T-helper 1 cell treated with Interleukin-12 subunit alpha and Interleukin-12 subunit beta and Interleukin-4 antibody, amounts not matched to agents 30 μg/mL and 1 μg/mL, for 36 hours (primary cell): ENCODE results near the gene SF1.

Experiments
- H3K27ac Mint-ChIP-seq: one replicate; pipeline ENCODE4 v1.8.0; 2021; ENCODE audit warnings: mild to moderate bottlenecking, mixed read lengths
- H3K27me3 Mint-ChIP-seq: one replicate; pipeline ENCODE4 v1.8.0; 2021; ENCODE audit warnings: low read depth, mixed read lengths
- H3K36me3 Mint-ChIP-seq: one replicate; pipeline ENCODE4 v1.8.0; 2021; ENCODE audit warnings: low read depth, mixed read lengths
- H3K4me1 Mint-ChIP-seq: one replicate; pipeline ENCODE4 v1.8.0; 2021; ENCODE audit warnings: low read depth, mixed read lengths
- H3K4me3 Mint-ChIP-seq: one replicate; pipeline ENCODE4 v1.8.0; 2021; ENCODE audit warnings: mild to moderate bottlenecking, moderate library complexity, mixed read lengths
- H3K9me3 Mint-ChIP-seq: one replicate; pipeline ENCODE4 v1.8.0; 2021; ENCODE audit warnings: mixed read lengths

Gene SF1

DNA sequence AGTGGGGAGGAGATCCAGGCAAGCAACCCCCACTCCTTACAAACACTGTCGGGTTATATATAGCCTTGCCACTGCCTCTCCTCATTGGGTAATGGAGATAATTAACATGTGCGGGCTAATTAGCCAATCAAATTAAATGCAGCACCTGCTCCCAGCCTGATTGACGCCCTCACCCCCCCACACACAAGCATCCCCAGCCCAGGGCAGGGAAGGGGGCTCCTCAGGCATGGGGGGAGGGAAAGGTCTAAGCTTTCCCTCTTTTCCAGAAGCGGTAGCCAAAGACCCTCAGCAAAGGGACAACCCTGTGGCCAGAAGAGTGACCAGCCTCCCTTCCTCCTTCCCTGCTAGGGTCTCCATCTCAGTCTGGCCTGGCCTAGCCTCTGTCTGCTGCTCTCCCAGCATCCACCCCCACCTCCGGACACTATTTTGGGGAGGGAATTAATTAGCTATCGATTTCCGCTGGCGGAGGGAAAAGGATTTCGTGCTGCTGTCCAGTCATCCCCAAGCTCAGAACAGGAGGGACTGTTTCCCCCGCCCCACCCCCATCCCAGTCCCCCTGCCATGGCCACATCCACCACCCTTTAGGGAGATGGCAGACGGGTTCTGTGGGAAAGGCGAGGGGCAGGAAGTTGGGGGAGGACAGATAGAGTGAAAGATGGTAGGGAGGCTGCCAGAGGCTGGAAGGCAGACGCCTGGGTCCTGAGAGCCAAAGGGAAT is 62.4 kb downstream of the SF1 start:
- H3K4me1 Mint-ChIP-seq, result peaks cover 9% of the 10 kb centered on the region
- peaks cover 79% of the 10 kb centered on the region for H3K27me3 Mint-ChIP-seq
- H3K36me3 Mint-ChIP-seq, result no peaks in the 10 kb centered on the region
- H3K27ac Mint-ChIP-seq, result no peak overlapping the region
- H3K4me3 Mint-ChIP-seq, result no peak overlapping the region
- no peaks in the 10 kb centered on the region for H3K9me3 Mint-ChIP-seq

GRCh38 chr11:64715110-64715509 is 63.2 kb downstream of the SF1 start:
- Mint-ChIP-seq H3K4me3 (no peak overlapping the region), H3K9me3 (no peaks in the 10 kb centered on the region), H3K27ac (no peak overlapping the region), H3K4me1 (peaks cover 9% of the 10 kb centered on the region), H3K27me3 (peaks cover 79% of the 10 kb centered on the region), H3K36me3 (no peaks in the 10 kb centered on the region)

- Mint-ChIP-seq H3K9me3 (no peaks in the 10 kb centered on the region), H3K36me3 (no peaks in the 10 kb centered on the region), H3K4me3 (no peak overlapping the region), H3K4me1 (peaks cover 9% of the 10 kb centered on the region), H3K27ac (no peak overlapping the region), H3K27me3 (peaks cover 79% of the 10 kb centered on the region)
These were observed 63.7 kb downstream of the SF1 start for GRCh38 chr11:64714666-64715065.
